Endodermal cell (in vitro differentiated cells): ENCODE measurements around the gene CFAP298. TPM values are rescaled to one million over a fixed set of nuclear protein-coding genes. Genes with fewer than 3 reads are reported as not detected.
A peak's percentile ranks its signal among the peaks of the same experiment; 100 is the strongest.
"Not testable (repeated sequence)": the region's sequence is repeated elsewhere in the genome, so short reads cannot be mapped to it uniquely, and the experiment has no call there.

Source experiments
- DNase-seq: peaks from one replicate; pipeline ENCODE4 v3.0.0-alpha.2; 2017
- H3K27ac ChIP-seq: 2 replicates; pipeline ENCODE4 v1.5.1; 2013; ENCODE audit warnings: mild to moderate bottlenecking, low read depth, low read length, moderate library complexity
- H3K27me3 ChIP-seq: 2 replicates; pipeline ENCODE4 v1.6.1; 2013; ENCODE audit warnings: mild to moderate bottlenecking, low read length, moderate library complexity; ENCODE audit not compliant: insufficient read depth, control insufficient read depth, poor library complexity, severe bottlenecking
- H3K36me3 ChIP-seq: 2 replicates; pipeline ENCODE4 v1.7.0; 2013; ENCODE audit warnings: mild to moderate bottlenecking, low read length, moderate library complexity; ENCODE audit not compliant: control insufficient read depth, insufficient read depth
- H3K4me1 ChIP-seq: one replicate; pipeline ENCODE4 v1.7.0; 2013; ENCODE audit warnings: low read length; ENCODE audit not compliant: control insufficient read depth, insufficient read depth
- H3K4me3 ChIP-seq: 2 replicates; pipeline ENCODE4 v1.5.1; 2013; ENCODE audit warnings: mild to moderate bottlenecking, low read length, moderate library complexity
- H3K9ac ChIP-seq: 2 replicates; pipeline ENCODE4 v1.6.1; 2013; ENCODE audit warnings: mild to moderate bottlenecking, low read length, moderate library complexity; ENCODE audit not compliant: poor library complexity, severe bottlenecking; ENCODE audit errors: extremely low read depth
- H3K9me3 ChIP-seq: 2 replicates; pipeline ENCODE4 v1.6.1; 2013; ENCODE audit warnings: mild to moderate bottlenecking, low read length, moderate library complexity; ENCODE audit not compliant: control insufficient read depth
- H3K27ac Mint-ChIP-seq: 2 replicates; pipeline ENCODE4 v1.8.0; 2020; ENCODE audit warnings: mixed read lengths
- H3K27me3 Mint-ChIP-seq: 2 replicates; pipeline ENCODE4 v1.8.0; 2021; ENCODE audit warnings: mild to moderate bottlenecking, mixed read lengths; ENCODE audit not compliant: insufficient read depth
- H3K36me3 Mint-ChIP-seq: 2 replicates; pipeline ENCODE4 v1.8.0; 2020; ENCODE audit warnings: low read depth, mixed read lengths
- H3K4me1 Mint-ChIP-seq: 2 replicates; pipeline ENCODE4 v1.8.0; 2020; ENCODE audit warnings: mixed read lengths
- H3K4me3 Mint-ChIP-seq: 2 replicates; pipeline ENCODE4 v1.8.0; 2020; ENCODE audit warnings: mild to moderate bottlenecking, moderate library complexity, mixed read lengths
- H3K9me3 Mint-ChIP-seq: 2 replicates; pipeline ENCODE4 v1.8.0; 2020; ENCODE audit warnings: mild to moderate bottlenecking, mixed read lengths
- CTCF ChIP-seq: fragments of 200-600 bp; sonication (generic); conservative IDR thresholded peaks from 2 replicates; pipeline ENCODE4 v1.5.0; 2021; ENCODE audit warnings: antibody characterized with exemption, mild to moderate bottlenecking
- WGBS, 2 experiments: methylation state at CpG; one replicate each; pipeline versions ENCODE4 v1.1.5 to v1.1.7; 2013; ENCODE audit warnings: missing lambda C conversion rate in 2 of 2, mixed read lengths in 1 of 2; ENCODE audit not compliant: insufficient coverage in 1 of 2, insufficient read length in 1 of 2; 5-methylcytosine and 5-hydroxymethylcytosine counted together
- total RNA-seq, 2 donors: library from RNA; stranded (reverse); fragmentation: NEBNext Ultra II Directional in 1 of 2; extraction: Animal tissue kit (Norgen Biotek cat#: 25700) in 1 of 2; gene quantifications; 2 replicates in 1 of 2; 3 replicates in 1 of 2; pipeline ENCODE4 v1.2.1, GENCODE V29; 2021

The CFAP298 gene
- total RNA-seq, 2 donors from 2014 or later = 57.3 to 62.2 TPM

- 93 to 100% methylated on average over 7 to 14 of the region's 16 CpGs for WGBS, 2 experiments
- Histone ChIP-seq H3K27ac (no peak overlapping the region), H3K9ac (peak overlapping the region; percentile 95), H3K4me3 (peak overlapping the region; percentile 100), H3K36me3 (peaks cover 19% of the 10 kb centered on the region), H3K9me3 (no peaks in the 10 kb centered on the region), H3K27me3 (no peaks in the 10 kb centered on the region), H3K4me1 (no peaks in the 10 kb centered on the region)
- peak overlapping the region; percentile 94 for H3K4me3 Mint-ChIP-seq
- peaks cover 12% of the 10 kb centered on the region for H3K36me3 Mint-ChIP-seq
- H3K27me3 Mint-ChIP-seq = peaks cover 5% of the 10 kb centered on the region
- no peaks in the 10 kb centered on the region for H3K4me1 Mint-ChIP-seq
- TF ChIP-seq CTCF = no peak
- no peak overlapping the region for H3K27ac Mint-ChIP-seq
- no peaks in the 10 kb centered on the region for H3K9me3 Mint-ChIP-seq
- DNase-seq = no peak
Observed at GRCh38 chr21:32613436-32614043, 1.4 kb upstream of the CFAP298 start.

- H3K27me3 Mint-ChIP-seq = peaks cover 3% of the 10 kb centered on the region
- H3K36me3 ChIP-seq = peaks cover 21% of the 10 kb centered on the region
- no peak for DNase-seq
- no peak for TF ChIP-seq CTCF
- no peaks in the 10 kb centered on the region for H3K4me1 Mint-ChIP-seq
- H3K4me3 ChIP-seq = peak overlapping the region; percentile 100
- peak overlapping the region; percentile 95 for H3K27ac ChIP-seq
- H3K27me3 ChIP-seq = no peaks in the 10 kb centered on the region
- H3K9me3 Mint-ChIP-seq = no peaks in the 10 kb centered on the region
- 15 to 20% methylated on average over 14 to 15 of the region's 15 CpGs for WGBS, 2 experiments
- H3K4me3 Mint-ChIP-seq = peak overlapping the region; percentile 94
- H3K9ac ChIP-seq = peak overlapping the region; percentile 95
- no peaks in the 10 kb centered on the region for H3K4me1 ChIP-seq
- peak overlapping the region; percentile 99 for H3K27ac Mint-ChIP-seq
- peaks cover 13% of the 10 kb centered on the region for H3K36me3 Mint-ChIP-seq
- no peaks in the 10 kb centered on the region for H3K9me3 ChIP-seq
Observed at GRCh38 chr21:32612999-32613337, 791 bp upstream of the CFAP298 start.

GRCh38 chr21:32611471-32611997 lies 643 bp downstream of the CFAP298 start:
- Histone ChIP-seq H3K9ac (peak overlapping the region; percentile 95), H3K36me3 (peaks cover 33% of the 10 kb centered on the region), H3K4me1 (peaks cover 2% of the 10 kb centered on the region), H3K27ac (peak overlapping the region; percentile 95), H3K4me3 (peak overlapping the region; percentile 100), H3K27me3 (no peaks in the 10 kb centered on the region), H3K9me3 (no peaks in the 10 kb centered on the region)
- 1% methylated on average over 21 to 28 of the region's 28 CpGs for WGBS, 2 experiments
- no peaks in the 10 kb centered on the region for H3K9me3 Mint-ChIP-seq
- peaks cover 3% of the 10 kb centered on the region for H3K4me1 Mint-ChIP-seq
- peak overlapping the region; percentile 99 for H3K27ac Mint-ChIP-seq
- H3K27me3 Mint-ChIP-seq = peaks cover 2% of the 10 kb centered on the region
- DNase-seq = peak; percentile 63
- peak overlapping the region; percentile 94 for H3K4me3 Mint-ChIP-seq
- peaks cover 24% of the 10 kb centered on the region for H3K36me3 Mint-ChIP-seq
- no peak for TF ChIP-seq CTCF

- not testable (repeated sequence) for H3K9ac ChIP-seq, H3K4me1 Mint-ChIP-seq, DNase-seq, H3K27me3 Mint-ChIP-seq, H3K9me3 ChIP-seq, H3K9me3 Mint-ChIP-seq, H3K27me3 ChIP-seq, H3K4me1 ChIP-seq, H3K27ac ChIP-seq, H3K27ac Mint-ChIP-seq
- H3K4me3 ChIP-seq = peak overlapping the region; percentile 100
- WGBS, 2 experiments = 87 to 88% methylated on average over 13 to 17 of the region's 17 CpGs
- H3K36me3 ChIP-seq = peaks cover 39% of the 10 kb centered on the region
- Mint-ChIP-seq H3K36me3 (peaks cover 30% of the 10 kb centered on the region), H3K4me3 (peak overlapping the region; percentile 94)
Observed at GRCh38 chr21:32610940-32611339, 1.2 kb downstream of the CFAP298 start.
